HL-60 (cell line): ENCODE results near the gene ATPAF1.

Experiments used
- GABPA ChIP-seq: IDR thresholded peaks from 2 replicates; pipeline ENCODE4 v1.6.1; 2012; ENCODE audit warnings: low read depth
- POLR2AphosphoS5 ChIP-seq: IDR thresholded peaks from 2 replicates; pipeline ENCODE4 v1.6.1; 2012; ENCODE audit warnings: low read depth
- TF ChIP-seq, protein P1 (sequence below): IDR thresholded peaks from one replicate; pipeline ENCODE4 v1.5.1; 2011; ENCODE audit warnings: low read length, control low read depth, inconsistent platforms; ENCODE audit not compliant: insufficient read depth

DNA sequence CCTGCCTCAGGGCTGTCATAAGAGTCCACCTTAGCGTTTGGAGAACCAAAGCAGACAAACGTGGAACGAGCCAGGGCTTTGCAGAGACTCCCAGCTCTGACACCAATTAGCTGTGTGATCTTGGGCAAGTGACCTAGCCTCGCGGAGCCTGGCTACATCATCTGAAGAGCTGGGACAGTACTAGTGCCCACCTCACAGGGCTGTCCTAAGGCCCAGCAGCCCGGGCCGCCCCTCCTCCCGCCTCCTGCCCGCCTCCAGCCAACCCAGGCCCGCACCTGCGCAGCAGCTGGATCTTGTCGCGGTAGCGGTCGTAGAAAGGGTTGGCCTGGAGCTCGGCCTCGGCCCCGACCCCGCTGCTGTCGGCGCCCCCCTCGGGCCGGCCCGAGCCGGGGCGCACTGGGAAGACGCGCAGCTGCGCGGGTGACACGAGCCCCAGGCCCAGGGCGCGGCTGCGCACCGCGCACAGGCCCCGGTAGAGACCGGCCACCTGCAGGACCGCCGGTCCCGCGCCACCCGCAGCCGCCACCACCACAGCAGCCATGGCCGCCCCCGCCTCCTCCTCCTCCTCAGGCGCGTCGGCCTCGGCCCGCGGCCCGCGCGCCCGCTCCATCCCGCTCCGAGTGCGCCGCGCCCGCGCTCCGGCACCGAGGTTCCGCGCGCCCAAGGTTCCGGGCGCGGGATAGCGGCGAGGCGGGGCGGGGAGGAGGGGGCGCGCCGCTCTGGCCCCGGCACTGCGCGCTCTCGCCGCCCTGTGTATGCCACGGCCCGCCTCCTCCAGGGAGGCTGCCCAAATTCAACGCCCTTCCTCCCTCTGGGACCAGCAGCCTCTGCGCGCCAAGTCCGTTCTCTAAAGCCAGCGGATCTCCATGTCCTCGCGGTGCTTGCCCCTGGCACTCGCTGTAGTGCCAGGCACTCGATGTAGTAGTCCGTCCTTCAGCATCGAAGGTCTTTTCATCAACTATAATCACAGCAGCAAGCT, at the start of gene ATPAF1:
- TF ChIP-seq, protein P1, sequence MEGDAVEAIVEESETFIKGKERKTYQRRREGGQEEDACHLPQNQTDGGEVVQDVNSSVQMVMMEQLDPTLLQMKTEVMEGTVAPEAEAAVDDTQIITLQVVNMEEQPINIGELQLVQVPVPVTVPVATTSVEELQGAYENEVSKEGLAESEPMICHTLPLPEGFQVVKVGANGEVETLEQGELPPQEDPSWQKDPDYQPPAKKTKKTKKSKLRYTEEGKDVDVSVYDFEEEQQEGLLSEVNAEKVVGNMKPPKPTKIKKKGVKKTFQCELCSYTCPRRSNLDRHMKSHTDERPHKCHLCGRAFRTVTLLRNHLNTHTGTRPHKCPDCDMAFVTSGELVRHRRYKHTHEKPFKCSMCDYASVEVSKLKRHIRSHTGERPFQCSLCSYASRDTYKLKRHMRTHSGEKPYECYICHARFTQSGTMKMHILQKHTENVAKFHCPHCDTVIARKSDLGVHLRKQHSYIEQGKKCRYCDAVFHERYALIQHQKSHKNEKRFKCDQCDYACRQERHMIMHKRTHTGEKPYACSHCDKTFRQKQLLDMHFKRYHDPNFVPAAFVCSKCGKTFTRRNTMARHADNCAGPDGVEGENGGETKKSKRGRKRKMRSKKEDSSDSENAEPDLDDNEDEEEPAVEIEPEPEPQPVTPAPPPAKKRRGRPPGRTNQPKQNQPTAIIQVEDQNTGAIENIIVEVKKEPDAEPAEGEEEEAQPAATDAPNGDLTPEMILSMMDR, result no peak
- TF ChIP-seq GABPA (peak; percentile 64), POLR2AphosphoS5 (peak; percentile 26; the same call in 1 of the 2 replicates)
